GM12872 (cell line): Measurements from ENCODE around the gene NMD3.

Experiments
- TF ChIP-seq, protein P1 (sequence below): IDR thresholded peaks from 3 replicates; pipeline ENCODE4 v1.5.1; 2011; ENCODE audit warnings: low read depth, mild to moderate bottlenecking, low read length, moderate library complexity; ENCODE audit not compliant: insufficient read depth

NMD3 gene

DNA sequence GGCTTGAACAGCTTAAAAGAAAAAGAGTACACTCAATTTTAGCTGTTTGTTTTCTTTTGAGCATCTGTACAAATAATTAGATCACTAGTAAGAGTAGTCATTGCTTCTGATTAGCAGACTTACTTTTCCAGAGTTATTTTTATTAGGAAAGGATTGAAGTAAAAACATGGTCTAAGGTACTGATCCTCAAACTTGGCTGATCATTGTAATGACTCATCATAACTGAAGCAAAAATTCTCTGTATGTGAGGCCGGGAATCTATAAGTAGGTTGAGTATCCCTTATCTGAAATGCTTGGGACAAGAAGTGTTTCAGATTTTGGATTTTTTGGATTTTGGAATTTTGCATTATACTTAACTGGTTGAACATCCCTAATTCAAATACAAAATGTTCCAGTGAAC is 12.4 kb downstream of the NMD3 start:
- TF ChIP-seq, protein P1, sequence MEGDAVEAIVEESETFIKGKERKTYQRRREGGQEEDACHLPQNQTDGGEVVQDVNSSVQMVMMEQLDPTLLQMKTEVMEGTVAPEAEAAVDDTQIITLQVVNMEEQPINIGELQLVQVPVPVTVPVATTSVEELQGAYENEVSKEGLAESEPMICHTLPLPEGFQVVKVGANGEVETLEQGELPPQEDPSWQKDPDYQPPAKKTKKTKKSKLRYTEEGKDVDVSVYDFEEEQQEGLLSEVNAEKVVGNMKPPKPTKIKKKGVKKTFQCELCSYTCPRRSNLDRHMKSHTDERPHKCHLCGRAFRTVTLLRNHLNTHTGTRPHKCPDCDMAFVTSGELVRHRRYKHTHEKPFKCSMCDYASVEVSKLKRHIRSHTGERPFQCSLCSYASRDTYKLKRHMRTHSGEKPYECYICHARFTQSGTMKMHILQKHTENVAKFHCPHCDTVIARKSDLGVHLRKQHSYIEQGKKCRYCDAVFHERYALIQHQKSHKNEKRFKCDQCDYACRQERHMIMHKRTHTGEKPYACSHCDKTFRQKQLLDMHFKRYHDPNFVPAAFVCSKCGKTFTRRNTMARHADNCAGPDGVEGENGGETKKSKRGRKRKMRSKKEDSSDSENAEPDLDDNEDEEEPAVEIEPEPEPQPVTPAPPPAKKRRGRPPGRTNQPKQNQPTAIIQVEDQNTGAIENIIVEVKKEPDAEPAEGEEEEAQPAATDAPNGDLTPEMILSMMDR = no peak

DNA sequence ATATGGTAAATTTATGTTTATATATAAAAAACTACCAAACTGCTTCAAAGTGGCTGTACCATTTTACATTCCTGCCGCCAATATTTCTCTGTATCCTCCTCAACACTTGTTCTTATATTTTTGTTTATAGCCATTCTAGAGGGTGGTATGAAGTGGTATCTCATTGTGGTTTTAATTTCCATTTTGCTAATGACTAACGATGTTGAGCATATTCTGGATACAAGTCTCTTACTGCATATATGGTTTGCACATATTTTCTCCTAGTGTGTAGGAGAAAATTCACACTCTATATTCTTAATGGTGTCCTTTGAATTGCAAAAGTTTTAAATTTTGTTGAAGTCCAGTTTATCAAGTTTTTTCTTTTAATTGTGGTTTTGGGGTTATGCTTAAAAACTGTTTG is 15.1 kb downstream of the NMD3 start:
- TF ChIP-seq, protein P1 = no peak

GRCh38 chr3:161239700-161240099 is 18.6 kb downstream of the NMD3 start:
- TF ChIP-seq, protein P1 = no peak

DNA sequence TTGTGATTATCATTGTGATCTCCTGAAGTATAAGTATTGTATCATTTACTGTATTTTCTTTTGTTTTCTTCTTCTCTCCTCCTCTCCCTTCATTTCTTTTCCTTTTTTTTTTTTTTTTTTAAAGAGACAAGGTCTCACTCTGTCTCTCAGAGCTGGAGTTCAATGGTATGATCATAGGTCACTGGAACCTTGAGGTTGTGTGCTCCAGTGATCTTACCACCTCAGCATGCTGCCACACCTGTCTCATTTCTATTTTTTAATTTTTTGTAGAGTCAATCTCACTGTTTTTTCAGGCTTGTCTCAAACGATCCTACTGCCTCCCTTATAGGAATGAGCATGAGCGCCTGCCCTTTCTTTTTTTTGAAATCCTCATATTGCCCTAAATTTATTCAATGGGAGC is 23.4 kb downstream of the NMD3 start:
- TF ChIP-seq, protein P1 = no peak

- TF ChIP-seq, protein P1 = no peak
Observed at GRCh38 chr3:161247049-161247448, 25.9 kb downstream of the NMD3 start.

DNA sequence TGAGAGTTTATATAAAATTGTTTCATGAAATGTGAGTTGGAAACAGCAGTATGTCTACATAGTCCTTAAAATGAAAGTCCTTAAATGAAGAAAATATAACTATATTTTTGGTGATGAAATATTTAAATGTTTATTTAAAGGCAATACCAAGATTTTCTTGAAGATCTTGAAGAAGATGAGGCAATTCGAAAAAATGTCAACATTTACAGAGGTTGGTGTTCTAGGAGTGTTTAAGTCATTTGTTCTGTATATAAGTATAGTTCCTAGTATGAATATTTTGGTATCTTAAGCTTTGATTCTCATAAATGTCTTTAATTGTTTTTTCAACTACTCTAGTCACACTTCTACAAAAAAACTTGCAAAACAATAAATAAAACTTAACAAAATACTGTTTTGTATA is 29.0 kb downstream of the NMD3 start:
- TF ChIP-seq, protein P1 = no peak

GRCh38 chr3:161251716-161252115 is 30.6 kb downstream of the NMD3 start:
- TF ChIP-seq, protein P1 = no peak

DNA sequence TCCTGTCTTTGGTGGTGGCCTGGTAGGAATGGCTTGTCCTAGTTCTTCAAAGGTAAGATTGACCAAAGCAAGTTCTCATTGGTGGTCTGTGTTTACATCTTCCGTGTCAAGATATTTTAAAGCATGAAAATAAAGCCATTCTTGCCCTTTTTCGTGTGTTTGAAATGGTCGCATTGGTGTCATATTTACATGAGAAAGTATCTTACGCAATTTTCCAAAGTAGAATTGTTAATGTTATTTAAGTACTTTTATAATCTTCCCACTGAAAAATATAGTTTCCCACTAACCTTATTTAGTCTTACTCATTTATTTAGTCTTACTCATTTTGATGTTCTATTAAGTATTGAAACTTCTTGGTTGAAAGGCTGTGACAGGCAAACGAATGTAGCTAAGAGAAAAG is 31.0 kb downstream of the NMD3 start:
- TF ChIP-seq, protein P1 = no peak
